ENCODE data around the gene EGR2.

EGR2 gene

DNA sequence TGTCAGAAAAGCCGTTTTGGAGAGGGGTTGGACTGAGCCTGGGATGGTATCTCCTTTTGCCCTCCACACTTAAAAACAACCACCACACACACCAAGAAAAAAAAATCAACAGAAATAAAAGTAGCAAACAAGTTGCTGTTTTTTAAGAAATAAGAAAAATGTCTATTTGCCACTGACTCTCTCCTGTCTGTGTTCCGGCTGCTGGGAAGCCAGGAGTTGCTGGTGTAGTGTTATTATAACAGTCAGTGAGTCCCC, 163 bp downstream of the EGR2 start:
- ChIA-PET CTCF (interaction anchor here (2.1 kb wide), 1 partner anchor 205 kb away, joined by 6 read pairs; no protein-coding TSS in a partner anchor), POLR2A (interaction anchor here (1.5 to 2.6 kb wide), 2 partner anchors 10 to 11 kb away, joined by 5 to 21 read pairs; partner anchors contain the start of gene ADO)
- no peak for DNase-seq (ENCODE audit: extremely low spot score)
- TF ChIP-seq ARNT (IDR thresholded peaks at IDR 0.05) (no peak), CTBP1 (IDR thresholded peaks at IDR 0.05; ENCODE audit: borderline replicate concordance) (no peak), FOXK2 (IDR thresholded peaks at IDR 0.05) (no peak), ELF4 (IDR thresholded peaks at IDR 0.05) (no peak), FOXA1 (IDR thresholded peaks at IDR 0.05) (no peak), SUZ12 (IDR thresholded peaks at IDR 0.05) (no peak), HDGF (IDR thresholded peaks at IDR 0.05; ENCODE audit: borderline replicate concordance) (no peak), TARDBP (IDR thresholded peaks at IDR 0.05) (no peak)
- TF ChIP-seq, protein P1, sequence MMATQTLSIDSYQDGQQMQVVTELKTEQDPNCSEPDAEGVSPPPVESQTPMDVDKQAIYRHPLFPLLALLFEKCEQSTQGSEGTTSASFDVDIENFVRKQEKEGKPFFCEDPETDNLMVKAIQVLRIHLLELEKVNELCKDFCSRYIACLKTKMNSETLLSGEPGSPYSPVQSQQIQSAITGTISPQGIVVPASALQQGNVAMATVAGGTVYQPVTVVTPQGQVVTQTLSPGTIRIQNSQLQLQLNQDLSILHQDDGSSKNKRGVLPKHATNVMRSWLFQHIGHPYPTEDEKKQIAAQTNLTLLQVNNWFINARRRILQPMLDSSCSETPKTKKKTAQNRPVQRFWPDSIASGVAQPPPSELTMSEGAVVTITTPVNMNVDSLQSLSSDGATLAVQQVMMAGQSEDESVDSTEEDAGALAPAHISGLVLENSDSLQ (IDR thresholded peaks at IDR 0.05), result no peak

DNA sequence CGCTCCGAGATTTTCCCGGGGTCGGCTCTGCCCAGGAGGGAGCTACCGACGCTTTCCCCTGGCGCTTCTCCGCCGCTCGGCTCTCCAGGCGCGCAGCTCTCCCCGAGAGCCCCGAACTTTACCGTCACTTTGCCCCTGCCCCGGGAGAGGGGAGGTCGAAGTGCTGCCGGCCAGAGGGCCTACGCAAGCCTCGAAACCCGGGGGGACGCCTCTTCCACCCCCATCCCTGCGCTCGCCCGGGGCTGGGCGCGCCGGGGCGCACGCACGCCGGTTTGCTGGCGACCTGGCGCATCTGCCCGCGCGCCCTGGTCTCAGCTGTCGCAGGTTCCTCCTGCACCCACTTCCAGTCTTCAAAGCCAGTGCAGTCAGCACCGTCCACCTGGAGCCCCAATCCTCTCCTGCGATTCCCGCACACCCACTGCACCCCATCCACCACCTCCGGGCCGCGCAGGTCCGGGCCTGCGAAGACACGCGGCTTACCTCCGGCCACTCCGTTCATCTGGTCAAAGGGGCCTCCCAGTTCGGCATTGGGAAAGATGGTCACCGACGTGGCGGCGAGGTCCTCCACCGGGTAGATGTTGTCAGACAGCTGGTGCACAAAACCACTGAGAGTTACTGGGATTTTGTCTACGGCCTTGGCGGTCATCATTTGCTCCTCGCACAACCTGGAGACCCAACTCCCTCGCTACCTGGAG, 638 bp downstream of the EGR2 start:
- no peak for DNase-seq (ENCODE audit: extremely low spot score)

DNA sequence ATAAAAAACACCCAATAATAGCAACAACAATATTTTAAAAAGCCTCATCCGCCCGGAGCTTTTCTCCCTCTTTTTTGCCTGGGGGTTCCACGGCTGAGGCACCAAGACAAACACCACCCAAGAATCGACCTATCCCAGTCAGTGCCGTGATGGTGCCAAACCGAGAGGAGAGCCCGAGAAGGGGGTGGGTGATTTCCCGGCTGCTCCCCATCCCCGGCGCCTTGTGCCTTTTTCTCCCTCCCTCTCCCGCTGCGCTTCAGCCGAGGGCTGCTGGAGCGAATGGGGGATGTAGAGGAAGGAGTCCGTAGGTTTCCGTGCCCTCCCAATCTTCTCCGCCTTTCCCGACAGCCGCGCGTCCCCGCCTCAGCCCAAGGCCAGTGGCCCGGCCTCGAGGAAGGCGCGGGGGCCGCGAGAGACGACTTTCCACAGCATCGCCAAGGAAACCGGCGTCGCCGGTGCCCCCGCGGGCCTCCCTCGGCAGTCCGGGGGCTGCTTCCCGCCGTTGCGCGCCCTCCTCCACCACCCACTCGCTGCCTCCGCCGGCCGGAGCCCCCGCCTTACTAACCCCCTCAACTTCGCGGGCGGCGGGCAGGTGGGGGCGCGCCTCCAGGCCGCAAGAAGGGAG, 1.3 kb downstream of the EGR2 start:
- no peak for TF ChIP-seq SP1 (IDR thresholded peaks at IDR 0.05)
- no peak for TF ChIP-seq L3MBTL2 (conservative IDR thresholded peaks at IDR 0.05)
- no peak for TF ChIP-seq FOXA1 (IDR thresholded peaks at IDR 0.05)
- no peak for TF ChIP-seq NFRKB (IDR thresholded peaks at IDR 0.05)
- TF ChIP-seq BHLHE40 (IDR thresholded peaks at IDR 0.05; ENCODE audit: borderline replicate concordance), result no peak
- no peak for TF ChIP-seq HDGF (IDR thresholded peaks at IDR 0.05; ENCODE audit: borderline replicate concordance)
- no peak for TF ChIP-seq ARNT (IDR thresholded peaks at IDR 0.05)
- no peak for TF ChIP-seq FOXK2 (IDR thresholded peaks at IDR 0.05)
- no peak for TF ChIP-seq ZNF384 (IDR thresholded peaks at IDR 0.05)
- TF ChIP-seq, protein P1 (IDR thresholded peaks at IDR 0.05), result no peak
- TF ChIP-seq ELF4 (IDR thresholded peaks at IDR 0.05), result no peak
- no peak for TF ChIP-seq SUZ12 (IDR thresholded peaks at IDR 0.05)
- no peak for TF ChIP-seq LEF1 (IDR thresholded peaks at IDR 0.05; ENCODE audit: borderline replicate concordance)
- TF ChIP-seq FOXM1 (IDR thresholded peaks at IDR 0.05; ENCODE audit: borderline replicate concordance), result no peak
- TF ChIP-seq CTBP1 (IDR thresholded peaks at IDR 0.05; ENCODE audit: borderline replicate concordance), result no peak
- TF ChIP-seq TARDBP (IDR thresholded peaks at IDR 0.05), result no peak
- POLR2A ChIA-PET, result interaction anchor here (1.5 kb wide), 1 partner anchor 8 kb away, joined by 5 read pairs; no protein-coding TSS in a partner anchor
- CTCF ChIA-PET, result interaction anchor here (0.7 to 2.1 kb wide), 2 partner anchors 204 to 221 kb away, joined by 3 to 6 read pairs; no protein-coding TSS in a partner anchor
- DNase-seq (ENCODE audit: extremely low spot score), result no peak

More for the DNA sequence above, 638 bp downstream of the EGR2 start:
- TF ChIP-seq FOXK2 (IDR thresholded peaks at IDR 0.05) (no peak), NFRKB (IDR thresholded peaks at IDR 0.05) (no peak), L3MBTL2 (conservative IDR thresholded peaks at IDR 0.05) (0 out of 2 replicates have a peak, but pooled peaks have one; percentile 41), SUZ12 (IDR thresholded peaks at IDR 0.05) (no peak)
- CTCF ChIA-PET, result interaction anchor here (0.7 to 2.1 kb wide), 2 partner anchors 205 to 222 kb away, joined by 3 to 6 read pairs; no protein-coding TSS in a partner anchor
- POLR2A ChIA-PET, result interaction anchor here (1.5 kb wide), 1 partner anchor 9 kb away, joined by 5 read pairs; no protein-coding TSS in a partner anchor

DNA sequence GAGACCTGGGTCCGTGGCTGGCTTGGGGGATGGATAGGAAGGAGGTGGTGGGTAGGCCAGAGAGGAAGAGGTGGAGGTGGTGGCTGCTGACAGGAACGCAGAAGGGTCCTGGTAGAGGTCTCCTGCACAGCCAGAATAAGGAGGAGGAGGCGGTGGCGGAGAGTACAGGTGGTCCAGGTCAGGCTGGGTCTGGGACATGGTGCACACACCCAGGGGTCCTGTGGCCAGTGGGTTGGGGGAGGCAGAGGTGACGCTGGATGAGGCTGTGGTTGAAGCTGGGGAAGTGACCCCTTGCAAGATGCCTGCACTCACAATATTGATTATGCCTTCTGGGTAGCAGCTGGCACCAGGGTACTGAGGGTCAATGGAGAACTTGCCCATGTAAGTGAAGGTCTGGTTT, 2.2 kb downstream of the EGR2 start:
- ChIA-PET POLR2A (interaction anchor here (1.2 kb wide), 1 partner anchor 8 kb away, joined by 3 read pairs; no protein-coding TSS in a partner anchor), CTCF (no interaction called here)
- DNase-seq (ENCODE audit: extremely low spot score), result no peak
- no peak for TF ChIP-seq BHLHE40 (IDR thresholded peaks at IDR 0.05; ENCODE audit: borderline replicate concordance)
- no peak for TF ChIP-seq FOXA1 (IDR thresholded peaks at IDR 0.05)
- no peak for TF ChIP-seq HDGF (IDR thresholded peaks at IDR 0.05; ENCODE audit: borderline replicate concordance)
- no peak for TF ChIP-seq SUZ12 (IDR thresholded peaks at IDR 0.05)
- TF ChIP-seq FOXM1 (IDR thresholded peaks at IDR 0.05; ENCODE audit: borderline replicate concordance), result no peak
- TF ChIP-seq ZNF384 (IDR thresholded peaks at IDR 0.05), result no peak
- no peak for TF ChIP-seq SP1 (IDR thresholded peaks at IDR 0.05)

DNA sequence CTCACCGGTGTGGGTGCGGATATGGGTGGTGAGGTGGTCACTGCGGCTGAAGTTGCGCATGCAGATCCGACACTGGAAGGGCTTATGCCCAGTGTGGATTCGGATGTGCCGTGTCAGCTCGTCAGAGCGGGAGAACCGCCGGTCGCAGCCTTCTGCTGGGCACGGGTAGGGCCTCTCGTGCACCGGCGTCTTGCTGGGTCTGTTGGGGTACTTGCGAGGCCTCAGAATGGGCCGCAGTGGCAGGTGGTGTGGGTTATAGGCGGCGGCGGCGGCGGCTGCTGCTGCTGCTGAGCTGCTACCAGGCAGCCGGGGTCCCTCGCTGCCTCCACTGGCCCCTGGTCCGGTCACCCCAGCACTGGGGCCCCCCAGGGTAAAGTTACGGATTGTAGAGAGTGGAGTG, 2.7 kb downstream of the EGR2 start:
- no peak for TF ChIP-seq CTBP1 (IDR thresholded peaks at IDR 0.05; ENCODE audit: borderline replicate concordance)
- TF ChIP-seq FOXM1 (IDR thresholded peaks at IDR 0.05; ENCODE audit: borderline replicate concordance), result no peak
- no peak for TF ChIP-seq ZNF384 (IDR thresholded peaks at IDR 0.05)
- TF ChIP-seq, protein P1 (IDR thresholded peaks at IDR 0.05), result no peak
- no peak for TF ChIP-seq SP1 (IDR thresholded peaks at IDR 0.05)
- no peak for TF ChIP-seq FOXA1 (IDR thresholded peaks at IDR 0.05)
- TF ChIP-seq NFRKB (IDR thresholded peaks at IDR 0.05), result no peak
- TF ChIP-seq FOXK2 (IDR thresholded peaks at IDR 0.05), result no peak
- no peak for TF ChIP-seq L3MBTL2 (conservative IDR thresholded peaks at IDR 0.05)
- no peak for TF ChIP-seq SUZ12 (IDR thresholded peaks at IDR 0.05)
- TF ChIP-seq ELF4 (IDR thresholded peaks at IDR 0.05), result no peak
- no peak for TF ChIP-seq ARNT (IDR thresholded peaks at IDR 0.05)
- no peak for TF ChIP-seq BHLHE40 (IDR thresholded peaks at IDR 0.05; ENCODE audit: borderline replicate concordance)
- TF ChIP-seq LEF1 (IDR thresholded peaks at IDR 0.05; ENCODE audit: borderline replicate concordance), result no peak
- TF ChIP-seq HDGF (IDR thresholded peaks at IDR 0.05; ENCODE audit: borderline replicate concordance), result no peak
- TF ChIP-seq TARDBP (IDR thresholded peaks at IDR 0.05), result no peak
- ChIA-PET POLR2A (interaction anchor here (1.2 kb wide), 1 partner anchor 8 kb away, joined by 3 read pairs; no protein-coding TSS in a partner anchor), CTCF (no interaction called here)
- DNase-seq (ENCODE audit: extremely low spot score), result no peak
